ENCODE results near the gene F2. TPM values are rescaled to one million over a fixed set of nuclear protein-coding genes. Genes with fewer than 3 reads are reported as not detected.

F2 gene
- total RNA-seq, 1 donor from 2014 or later = not detected

- H2AFZ ChIP-seq (replicated peaks) = no peak overlapping the region
Measured at GRCh38 chr11:46723359-46723680, 4.3 kb downstream of the F2 start.

GRCh38 chr11:46724088-46724487 is 5.1 kb downstream of the F2 start:
- Mint-ChIP-seq H3K4me3 (no peak overlapping the region), H3K27me3 (ENCODE audit: insufficient read depth, low read depth) (peaks cover 6% of the 10 kb centered on the region), H3K9me3 (no peaks in the 10 kb centered on the region), H3K36me3 (no peaks in the 10 kb centered on the region), H3K27ac (no peak overlapping the region), H3K4me1 (peaks cover 10% of the 10 kb centered on the region)
- DNase-seq (ENCODE audit: low spot score) = no peak
- H3K79me2 ChIP-seq (ENCODE audit: low read depth) = no peaks in the 10 kb centered on the region
- H4K20me1 ChIP-seq (ENCODE audit: low read depth) = no peaks in the 10 kb centered on the region
- no peak overlapping the region for H3K4me2 ChIP-seq
- TF ChIP-seq EZH2phosphoT487 (IDR thresholded peaks at IDR 0.05) (no peak), EZH2 (IDR thresholded peaks at IDR 0.05) (no peak), CTCF (IDR thresholded peaks at IDR 0.05) (no peak)
- H3K9ac ChIP-seq = no peak overlapping the region
- no peaks in the 10 kb centered on the region for H3K9me3 ChIP-seq (ENCODE audit: low read depth)
- no peaks in the 10 kb centered on the region for H3K4me1 ChIP-seq
- no peak overlapping the region for H3K27ac ChIP-seq
- H3K4me3 ChIP-seq = no peak overlapping the region
- no peaks in the 10 kb centered on the region for H3K27me3 ChIP-seq
- peak overlapping the region; percentile 50 for H2AFZ ChIP-seq (replicated peaks)
- H3K36me3 ChIP-seq = no peaks in the 10 kb centered on the region
- no peaks in the 10 kb centered on the region for H3F3A ChIP-seq (ENCODE audit: low read depth)

More at GRCh38 chr11:46723359-46723680, 4.3 kb downstream of the F2 start:
- no peaks in the 10 kb centered on the region for H3K36me3 ChIP-seq
- Mint-ChIP-seq H3K36me3 (no peaks in the 10 kb centered on the region), H3K9me3 (no peaks in the 10 kb centered on the region), H3K27ac (no peak overlapping the region), H3K4me3 (no peak overlapping the region), H3K4me1 (peaks cover 14% of the 10 kb centered on the region), H3K27me3 (ENCODE audit: insufficient read depth, low read depth) (peaks cover 8% of the 10 kb centered on the region)
- no peak overlapping the region for H3K4me2 ChIP-seq
- no peaks in the 10 kb centered on the region for H3K4me1 ChIP-seq
- no peak overlapping the region for H3K9ac ChIP-seq
- no peak for TF ChIP-seq EZH2 (IDR thresholded peaks at IDR 0.05)
- TF ChIP-seq CTCF (IDR thresholded peaks at IDR 0.05) = no peak
- TF ChIP-seq EZH2phosphoT487 (IDR thresholded peaks at IDR 0.05) = no peak
- H3K4me3 ChIP-seq = no peak overlapping the region
- no peaks in the 10 kb centered on the region for H3K27me3 ChIP-seq
- H3F3A ChIP-seq (ENCODE audit: low read depth) = no peaks in the 10 kb centered on the region
- no peak overlapping the region for H3K27ac ChIP-seq
- no peak for DNase-seq (ENCODE audit: low spot score)
- H3K79me2 ChIP-seq (ENCODE audit: low read depth) = no peaks in the 10 kb centered on the region
- H3K9me3 ChIP-seq (ENCODE audit: low read depth) = no peaks in the 10 kb centered on the region
- no peaks in the 10 kb centered on the region for H4K20me1 ChIP-seq (ENCODE audit: low read depth)

- no peak for DNase-seq (ENCODE audit: low spot score)
- Mint-ChIP-seq H3K27ac (peak overlapping the region; percentile 78), H3K36me3 (no peaks in the 10 kb centered on the region), H3K9me3 (no peaks in the 10 kb centered on the region), H3K27me3 (ENCODE audit: insufficient read depth, low read depth) (peaks cover 6% of the 10 kb centered on the region), H3K4me3 (no peak overlapping the region), H3K4me1 (peaks cover 9% of the 10 kb centered on the region)
- H4K20me1 ChIP-seq (ENCODE audit: low read depth) = no peaks in the 10 kb centered on the region
- no peak overlapping the region for H2AFZ ChIP-seq (replicated peaks)
- no peaks in the 10 kb centered on the region for H3F3A ChIP-seq (ENCODE audit: low read depth)
- no peaks in the 10 kb centered on the region for H3K4me1 ChIP-seq
- H3K4me3 ChIP-seq = no peak overlapping the region
- no peak overlapping the region for H3K9ac ChIP-seq
- H3K4me2 ChIP-seq = no peak overlapping the region
- H3K9me3 ChIP-seq (ENCODE audit: low read depth) = no peaks in the 10 kb centered on the region
- no peaks in the 10 kb centered on the region for H3K79me2 ChIP-seq (ENCODE audit: low read depth)
- no peaks in the 10 kb centered on the region for H3K27me3 ChIP-seq
- H3K36me3 ChIP-seq = no peaks in the 10 kb centered on the region
- TF ChIP-seq EZH2 (IDR thresholded peaks at IDR 0.05) (no peak), EZH2phosphoT487 (IDR thresholded peaks at IDR 0.05) (no peak), CTCF (IDR thresholded peaks at IDR 0.05) (no peak)
- no peak overlapping the region for H3K27ac ChIP-seq
Measured at GRCh38 chr11:46725338-46726205, 6.6 kb downstream of the F2 start.

Measured in neural progenitor cell (in vitro differentiated cells).